ENCODE results near the gene SPAG8.
A peak's percentile ranks its signal among the peaks of the same experiment; 100 is the strongest.

The SPAG8 gene

DNA sequence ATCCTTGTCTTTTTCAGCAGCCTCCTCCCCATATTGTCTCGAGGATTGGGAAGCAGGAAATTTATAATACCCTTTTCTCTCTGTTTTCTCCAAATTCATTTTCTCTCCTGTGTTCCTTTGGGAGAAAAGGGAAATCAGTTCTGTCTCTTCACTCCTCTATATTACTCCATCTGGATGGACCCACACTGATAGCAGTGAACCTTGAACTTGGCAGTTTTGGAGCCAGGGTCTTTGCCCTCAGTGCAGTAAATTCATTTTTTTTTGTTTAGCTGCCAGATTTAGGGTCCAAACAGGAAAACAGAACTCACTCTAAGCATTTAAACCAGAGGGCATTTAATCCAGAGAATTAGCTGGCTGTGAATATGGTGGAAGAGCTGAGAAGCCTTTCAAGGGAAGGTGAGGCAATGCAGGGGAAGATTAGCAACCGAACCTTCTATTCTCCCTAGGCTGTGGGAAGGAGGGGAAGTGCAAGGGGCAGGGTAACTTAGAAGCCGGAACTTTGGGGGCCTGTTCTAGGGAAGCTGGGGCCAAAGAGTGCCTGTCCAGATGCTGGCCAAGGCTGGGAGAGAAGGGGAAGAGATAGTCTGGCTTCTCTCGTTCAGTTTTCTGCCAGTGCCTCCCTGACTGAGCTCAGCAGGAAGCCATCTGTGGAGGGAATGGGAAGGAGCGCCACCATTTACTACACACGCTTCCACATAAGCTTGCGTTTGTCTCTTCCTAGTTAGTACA is 37.0 kb downstream of the SPAG8 start:
- DNase-seq (ENCODE audit: low read depth, low spot score), result no peak

DNA sequence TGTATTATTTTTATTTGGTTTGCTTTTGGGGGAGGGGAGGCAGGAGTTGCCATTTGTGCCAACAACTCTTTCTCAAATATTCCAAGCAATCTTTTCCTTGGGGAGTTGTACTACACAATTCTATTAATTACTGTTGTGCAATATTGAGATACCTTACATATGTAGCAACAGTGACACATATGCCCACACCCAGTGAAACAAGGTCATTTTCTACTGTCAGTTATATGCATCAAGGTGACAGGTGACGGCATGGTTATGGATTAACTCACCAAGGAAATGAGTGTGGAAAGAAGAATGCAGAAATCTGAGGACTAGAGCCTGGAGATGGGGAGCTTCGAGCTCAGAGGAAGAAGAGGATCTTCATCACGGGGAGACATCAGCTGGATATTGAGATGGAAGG is 40.1 kb downstream of the SPAG8 start:
- DNase-seq (ENCODE audit: low read depth, low spot score), result no peak

DNA sequence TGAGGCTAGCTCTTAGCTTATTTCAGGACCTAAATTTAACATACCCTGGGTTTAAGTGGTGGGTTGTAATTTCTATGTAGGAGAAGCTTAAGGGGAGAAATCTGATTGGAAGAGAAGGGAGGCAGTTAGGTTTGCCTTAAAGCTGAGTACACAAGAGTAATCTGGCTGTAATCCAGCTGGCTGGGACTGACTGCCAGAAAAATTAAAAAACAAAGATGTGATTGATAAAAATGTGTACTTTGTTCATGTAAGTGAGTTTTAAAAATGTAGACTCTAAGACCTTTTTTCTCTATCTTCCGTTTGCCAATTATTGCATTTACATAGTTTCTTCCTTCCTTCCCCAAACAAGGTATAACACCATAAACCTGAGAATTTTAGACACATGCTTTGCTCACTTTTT is 40.5 kb downstream of the SPAG8 start:
- DNase-seq (ENCODE audit: low read depth, low spot score), result no peak

DNA sequence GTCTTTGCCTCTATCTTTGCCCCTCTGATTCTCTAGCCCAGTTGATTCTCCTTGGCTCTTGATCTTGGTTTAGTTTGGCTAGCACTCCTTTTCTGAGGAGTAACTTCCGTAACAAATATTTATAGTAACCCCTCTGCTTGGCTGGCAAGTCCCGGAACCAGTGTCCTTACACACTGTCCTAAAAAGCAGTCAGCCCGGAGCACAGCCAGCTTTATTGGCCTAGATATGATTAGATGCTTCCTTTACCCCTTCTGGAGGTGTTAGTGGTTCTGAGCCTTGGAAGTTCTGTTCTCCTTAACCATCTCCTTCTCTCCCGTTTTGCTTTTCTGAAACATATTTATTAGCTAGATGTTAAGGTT is 41.0 kb downstream of the SPAG8 start:
- no peak for DNase-seq (ENCODE audit: low read depth, low spot score)

DNA sequence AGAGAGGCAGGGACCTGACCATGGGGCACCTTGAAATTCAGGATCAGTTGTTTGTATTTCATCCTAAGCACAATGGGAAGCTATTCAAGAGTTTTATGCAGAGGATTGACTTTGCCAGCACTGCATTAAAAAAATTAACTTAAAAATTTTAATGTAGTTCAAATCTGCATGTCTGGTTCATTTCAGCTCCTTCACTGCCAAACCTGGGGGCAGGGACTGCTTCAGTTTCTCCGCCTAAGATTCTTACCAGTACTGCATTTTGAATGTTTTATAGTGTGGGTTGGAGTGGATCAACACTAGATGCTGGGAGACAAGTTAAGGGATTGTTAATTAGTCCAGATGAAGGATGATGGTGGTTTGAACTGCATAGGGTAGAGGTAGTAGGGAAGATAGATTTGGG is 42.3 kb downstream of the SPAG8 start:
- DNase-seq (ENCODE audit: low read depth, low spot score), result no peak

DNA sequence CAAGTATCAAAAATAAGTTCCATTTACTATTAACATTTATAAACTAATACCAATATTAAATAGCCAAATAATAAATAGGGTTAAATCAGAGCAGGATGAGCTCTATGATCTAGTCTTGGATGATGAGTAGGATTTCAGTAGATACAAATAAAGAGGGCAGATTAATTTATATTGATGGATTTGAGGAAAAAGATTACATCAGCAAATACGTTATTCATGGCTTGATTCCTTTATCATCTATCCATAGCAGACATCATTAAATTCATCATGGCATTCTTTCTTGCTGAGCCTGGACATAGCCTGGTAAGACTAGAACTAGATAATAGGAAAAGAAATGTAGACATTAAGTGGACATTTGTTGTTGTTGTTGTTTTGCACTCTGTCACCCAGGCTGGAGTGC is 44.6 kb downstream of the SPAG8 start:
- DNase-seq (ENCODE audit: low read depth, low spot score), result no peak

DNA sequence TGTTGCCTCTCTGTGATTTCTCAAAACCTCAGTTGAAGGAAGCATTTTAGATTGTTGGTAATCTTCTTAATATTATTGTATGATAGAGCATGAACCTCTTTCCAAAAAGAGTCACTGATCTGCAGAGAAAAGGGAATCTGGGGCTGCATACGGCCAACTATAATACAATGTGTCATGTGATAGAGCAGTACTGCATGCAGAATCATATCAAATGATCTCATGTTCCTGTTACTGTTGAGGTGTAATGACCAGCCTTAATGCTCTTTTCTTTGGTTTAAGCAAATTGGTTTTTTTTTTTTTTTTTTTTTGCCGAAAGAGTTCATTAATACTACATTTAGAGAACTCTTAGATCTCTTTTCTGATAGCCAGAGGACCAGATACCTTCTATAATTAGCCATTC is 45.1 kb downstream of the SPAG8 start:
- no peak for DNase-seq (ENCODE audit: low read depth, low spot score)

DNA sequence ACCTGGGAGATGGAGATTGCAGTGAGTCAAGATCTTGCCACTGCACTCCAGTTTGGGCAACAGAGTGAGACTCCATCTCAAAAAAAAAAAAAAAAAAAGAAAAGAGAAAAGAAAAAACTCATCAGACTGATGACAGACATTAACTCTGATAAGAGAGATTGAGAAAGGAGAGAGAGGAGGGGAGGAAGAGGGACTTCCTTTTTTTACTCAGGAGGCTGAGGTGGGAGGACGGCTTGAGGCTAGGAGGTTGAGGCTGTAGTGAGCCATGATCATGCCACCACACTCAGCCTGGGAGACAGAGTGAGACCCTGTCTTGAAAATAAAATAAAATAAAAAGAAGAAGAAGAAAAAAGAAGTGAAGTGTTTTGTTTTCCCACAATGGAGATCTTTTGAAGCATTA is 48.3 kb downstream of the SPAG8 start:
- DNase-seq (ENCODE audit: low read depth, low spot score), result no peak

DNA sequence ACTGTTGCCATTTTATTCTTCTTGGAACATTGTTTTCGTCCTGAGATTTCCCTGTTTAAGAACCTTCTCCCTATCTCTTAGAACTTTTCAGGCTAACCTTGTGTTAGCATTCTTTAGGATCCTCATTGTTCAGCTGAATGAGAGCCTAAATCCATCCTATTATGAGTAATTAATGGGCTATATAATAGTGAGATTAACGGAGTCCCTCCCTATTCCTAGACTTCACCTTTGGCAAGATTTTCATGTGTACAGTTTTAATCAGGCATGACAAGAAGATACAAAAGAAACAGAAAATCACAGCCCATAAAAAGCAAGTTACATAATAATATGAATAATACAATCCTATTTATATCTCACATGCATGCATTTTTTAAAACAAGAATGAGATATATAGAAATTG is 48.9 kb downstream of the SPAG8 start:
- no peak for DNase-seq (ENCODE audit: low read depth, low spot score)

DNA sequence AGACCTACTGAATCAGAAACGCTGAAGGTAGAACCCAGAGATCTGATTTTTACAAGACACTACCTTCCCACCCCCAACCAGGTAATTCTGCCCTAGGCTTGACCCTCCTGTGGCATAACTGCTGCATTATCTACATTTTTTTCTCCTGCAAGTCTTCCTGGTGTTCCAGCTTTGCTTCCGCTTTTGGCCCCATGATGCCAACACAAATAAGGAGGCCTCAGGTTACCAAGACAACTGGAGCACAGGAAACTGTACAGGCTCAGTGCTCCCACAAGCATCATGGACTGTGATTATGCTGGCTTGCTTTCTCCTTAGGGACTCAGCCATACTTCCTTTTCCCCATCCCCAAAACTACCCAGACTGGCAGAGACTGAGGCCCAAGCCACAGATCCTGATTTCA is 51.4 kb downstream of the SPAG8 start:
- peak; percentile 83 for DNase-seq (ENCODE audit: low read depth, low spot score)

DNA sequence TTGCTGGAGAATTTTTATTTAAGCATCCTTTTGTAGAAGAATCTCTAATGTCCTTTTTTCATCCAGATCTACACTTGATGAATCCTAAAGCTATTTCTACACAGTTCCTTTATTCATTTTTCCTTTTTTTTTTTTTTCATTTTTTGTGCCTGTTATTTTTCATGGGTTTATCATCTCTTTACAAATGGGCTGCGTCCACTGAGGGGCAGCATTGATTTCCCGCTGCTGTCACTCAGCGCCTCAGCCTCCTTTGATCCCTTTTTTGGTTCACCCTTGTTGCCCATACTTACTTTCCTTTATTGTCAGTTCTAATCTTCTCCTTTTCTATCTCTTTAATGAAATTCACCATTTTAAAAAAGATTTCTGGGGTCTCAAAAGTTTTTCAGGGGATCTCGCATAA is 52.3 kb downstream of the SPAG8 start:
- DNase-seq (ENCODE audit: low read depth, low spot score), result no peak
